HS-5 (cell line): Measurements from ENCODE around the gene L2HGDH.
"Not testable (repeated sequence)": the region's sequence is repeated elsewhere in the genome, so short reads cannot be mapped to it uniquely, and the experiment has no call there.

Experiments used
- DNase-seq: peaks from one replicate; pipeline ENCODE4 v3.0.0-alpha.2; 2012; ENCODE audit warnings: low read depth

L2HGDH gene

GRCh38 chr14:50311972-50312733 lies at the start of gene L2HGDH, which contains the start of gene DMAC2L:
TSS of gene L2HGDH (minus strand) at chr14:50312229. CDS start at chr14:50312150, 79 bp downstream.
TSS of gene DMAC2L (plus strand) at chr14:50312324. CDS start at chr14:50321488, 9,164 bp downstream.
- peak; percentile 70 for DNase-seq

- DNase-seq: no peak
Observed at GRCh38 chr14:50360851-50361250, 48.8 kb upstream of the L2HGDH start.

GRCh38 chr14:50360093-50360492 lies 48.1 kb upstream of the L2HGDH start:
- no peak for DNase-seq

- no peak for DNase-seq
Observed at GRCh38 chr14:50359631-50360030, 47.6 kb upstream of the L2HGDH start.

GRCh38 chr14:50357753-50358395 lies 45.8 kb upstream of the L2HGDH start:
- DNase-seq: no peak

GRCh38 chr14:50357124-50357523 lies 45.1 kb upstream of the L2HGDH start:
- no peak for DNase-seq

GRCh38 chr14:50356283-50356682 lies 44.3 kb upstream of the L2HGDH start:
- DNase-seq: not testable (repeated sequence)

GRCh38 chr14:50355692-50356091 lies 43.7 kb upstream of the L2HGDH start:
- DNase-seq: no peak

GRCh38 chr14:50354527-50354926 lies 42.5 kb upstream of the L2HGDH start:
- no peak for DNase-seq

GRCh38 chr14:50353126-50353525 lies 41.1 kb upstream of the L2HGDH start:
- no peak for DNase-seq

- DNase-seq: no peak
Observed at GRCh38 chr14:50352584-50352983, 40.6 kb upstream of the L2HGDH start.

GRCh38 chr14:50350975-50351374 lies 38.9 kb upstream of the L2HGDH start:
- no peak for DNase-seq

GRCh38 chr14:50348933-50349332 lies 36.9 kb upstream of the L2HGDH start:
- no peak for DNase-seq

- no peak for DNase-seq
Observed at GRCh38 chr14:50347521-50347920, 35.5 kb upstream of the L2HGDH start.

- DNase-seq: no peak
Observed at GRCh38 chr14:50345846-50346422, 33.9 kb upstream of the L2HGDH start.

- DNase-seq: no peak
Observed at GRCh38 chr14:50344876-50345563, 33.0 kb upstream of the L2HGDH start.

GRCh38 chr14:50344116-50344775 lies 32.2 kb upstream of the L2HGDH start:
- DNase-seq: no peak

- no peak for DNase-seq
Observed at GRCh38 chr14:50343434-50343833, 31.4 kb upstream of the L2HGDH start.

GRCh38 chr14:50342221-50343078 lies 30.4 kb upstream of the L2HGDH start:
- DNase-seq: no peak

- DNase-seq: no peak
Observed at GRCh38 chr14:50340963-50341362, 28.9 kb upstream of the L2HGDH start.

GRCh38 chr14:50340045-50340444 lies 28.0 kb upstream of the L2HGDH start:
- DNase-seq: no peak
